SJSA1 (cell line): ENCODE measurements around the gene ARSG. TPM values are rescaled to one million over a fixed set of nuclear protein-coding genes. Genes with fewer than 3 reads are reported as not detected.
"Not testable (repeated sequence)": the region's sequence is repeated elsewhere in the genome, so short reads cannot be mapped to it uniquely, and the experiment has no call there.

Experiments
- DNase-seq, 2 experiments: peaks; one replicate each; pipeline ENCODE4 v3.0.0-alpha.2; 2015 to 2020; ENCODE audit warnings: low spot score in 2 of 2, low read depth in 1 of 2
- H3K27ac ChIP-seq: fragments of 250-450 bp; sonication (Bioruptor Pico); 2 replicates; pipeline ENCODE4 v1.5.1; 2020; ENCODE audit warnings: mild to moderate bottlenecking, moderate library complexity
- H3K27me3 ChIP-seq: fragments of 250-450 bp; sonication (Bioruptor Pico); replicated peaks from 2 replicates; pipeline ENCODE4 v1.5.1; 2020; ENCODE audit warnings: mild to moderate bottlenecking, moderate library complexity
- H3K36me3 ChIP-seq: fragments of 250-450 bp; sonication (Bioruptor Pico); 2 replicates; pipeline ENCODE4 v1.5.1; 2020; ENCODE audit warnings: mild to moderate bottlenecking
- H3K4me1 ChIP-seq: fragments of 250-450 bp; sonication (Bioruptor Pico); replicated peaks from 2 replicates; pipeline ENCODE4 v1.6.1; 2021; ENCODE audit warnings: mild to moderate bottlenecking
- H3K4me3 ChIP-seq: fragments of 250-450 bp; sonication (Bioruptor Pico); 2 replicates; pipeline ENCODE4 v1.5.1; 2020; ENCODE audit warnings: mild to moderate bottlenecking
- H3K9me3 ChIP-seq: fragments of 250-450 bp; sonication (Bioruptor Pico); replicated peaks from 2 replicates; pipeline ENCODE4 v1.5.1; 2020; ENCODE audit warnings: mild to moderate bottlenecking
- total RNA-seq: library from RNA; depleted of rRNA; stranded (reverse); fragments of >200 nt; shearing (Covaris generic); gene quantifications from 2 replicates; pipeline ENCODE4 v1.2.3, GENCODE V29; 2014

Gene ARSG
- total RNA-seq, 1 experiment from 2014 or later = not detected

DNA sequence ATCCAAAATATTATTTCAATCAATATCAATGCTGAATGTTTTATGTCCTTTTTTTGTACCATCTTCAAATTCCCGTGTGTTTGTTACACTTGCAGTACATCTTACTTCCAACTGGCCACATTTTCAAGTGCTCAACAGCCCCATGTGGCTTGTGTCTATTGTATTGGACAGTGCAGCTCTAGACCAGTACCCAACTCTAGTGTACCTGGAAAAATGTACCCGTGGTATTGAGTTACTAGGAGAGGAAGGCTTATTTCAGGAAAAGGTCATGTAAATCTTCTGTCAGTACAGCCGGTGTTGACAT lies 31.7 kb upstream of the ARSG start:
- DNase-seq, H3K9me3 ChIP-seq, H3K36me3 ChIP-seq, H3K4me1 ChIP-seq, H3K4me3 ChIP-seq, H3K27me3 ChIP-seq, H3K27ac ChIP-seq: not testable (repeated sequence)

DNA sequence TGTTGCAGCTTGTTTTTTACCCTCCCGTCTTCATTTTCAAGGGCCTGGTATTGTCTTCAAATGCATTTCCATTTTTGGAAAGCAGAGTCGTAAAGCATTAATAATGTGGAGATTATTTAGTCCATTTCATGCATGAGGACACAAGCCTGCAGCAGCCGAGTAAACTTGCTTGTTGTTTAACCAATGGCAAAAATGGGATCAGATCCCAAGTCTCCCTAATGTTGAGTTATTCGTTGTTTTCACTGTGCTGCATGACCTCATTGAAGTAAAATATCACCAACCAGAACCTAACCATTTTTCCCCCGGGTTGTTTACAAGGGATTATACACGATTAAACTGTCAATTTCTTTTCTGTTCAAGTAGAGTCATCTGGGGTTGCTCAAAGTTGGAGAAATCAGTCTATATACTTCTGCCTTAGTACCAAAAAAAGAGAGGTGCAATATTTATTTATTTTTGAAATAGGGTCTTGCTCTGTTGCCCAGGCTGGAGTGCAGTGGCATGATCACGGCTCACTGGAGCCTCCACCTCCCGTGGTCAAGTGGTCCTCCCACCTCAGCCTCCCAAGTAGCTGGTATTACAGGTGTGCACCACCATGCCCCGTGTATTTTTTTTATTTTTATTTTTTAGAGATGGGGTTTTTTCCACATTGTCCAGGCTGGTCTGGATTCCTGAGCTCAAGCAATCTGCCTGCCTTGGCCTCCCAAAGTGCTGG lies 31.1 kb upstream of the ARSG start:
- H3K27ac ChIP-seq = no peak overlapping the region
- no peak overlapping the region for H3K4me3 ChIP-seq
- no peaks in the 10 kb centered on the region for H3K4me1 ChIP-seq
- peaks cover 4% of the 10 kb centered on the region; the same call in 1 of the 2 replicates for H3K36me3 ChIP-seq
- H3K9me3 ChIP-seq = no peaks in the 10 kb centered on the region
- no peak for DNase-seq
- H3K27me3 ChIP-seq = no peaks in the 10 kb centered on the region

DNA sequence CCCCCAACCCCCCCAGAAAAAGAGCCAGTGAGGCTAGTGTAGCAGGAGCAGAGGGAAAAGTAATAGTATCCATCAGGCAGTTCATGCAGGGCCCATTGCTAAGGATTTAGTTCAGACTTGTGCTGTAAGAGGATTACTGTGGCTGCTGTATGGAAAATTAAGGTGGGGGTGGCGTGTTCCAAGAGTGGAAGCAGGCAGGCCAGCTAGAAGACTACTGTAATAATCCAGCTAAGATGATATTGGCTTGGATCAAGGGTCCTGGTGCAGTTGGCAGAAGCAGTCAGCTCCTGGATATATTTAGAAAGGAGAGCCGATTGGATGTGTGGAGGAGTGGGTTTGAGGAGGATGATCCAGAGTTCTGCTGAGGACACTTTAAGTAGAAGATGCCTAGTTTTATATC lies 28.8 kb upstream of the ARSG start:
- H3K27ac ChIP-seq, H3K4me3 ChIP-seq, DNase-seq, H3K9me3 ChIP-seq, H3K4me1 ChIP-seq, H3K36me3 ChIP-seq, H3K27me3 ChIP-seq: not testable (repeated sequence)

DNA sequence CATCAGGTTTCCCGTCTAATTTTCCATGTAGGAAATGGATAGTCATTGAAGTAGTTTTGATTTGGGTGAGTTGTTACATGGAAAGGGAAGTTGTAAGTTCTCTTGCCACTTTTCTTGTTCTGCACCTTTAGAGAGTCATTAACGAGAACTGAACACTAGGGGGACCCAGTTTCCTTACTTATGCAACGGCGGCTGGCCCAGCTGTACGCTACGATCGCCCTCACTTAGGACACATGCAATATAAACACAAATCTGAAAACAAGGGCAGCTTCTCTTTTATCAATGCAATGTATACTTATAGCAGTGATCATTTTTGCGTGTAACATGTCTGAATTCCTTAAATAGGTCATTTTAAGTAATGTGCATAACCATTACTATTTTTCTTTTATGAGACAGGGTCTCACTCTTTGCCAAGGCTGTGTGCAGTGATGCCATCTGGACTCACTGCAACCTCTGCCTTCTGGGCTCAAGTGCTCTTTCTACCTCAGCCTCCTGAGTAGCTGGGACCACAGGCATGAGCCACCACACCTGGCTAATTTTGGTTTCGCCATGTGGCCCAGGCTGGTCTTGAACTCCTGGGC lies 28.1 kb upstream of the ARSG start:
- DNase-seq = peak in 1 of 2 experiments; percentile 49
- H3K4me1 ChIP-seq, H3K27ac ChIP-seq, H3K36me3 ChIP-seq, H3K9me3 ChIP-seq, H3K4me3 ChIP-seq, H3K27me3 ChIP-seq: not testable (repeated sequence)

DNA sequence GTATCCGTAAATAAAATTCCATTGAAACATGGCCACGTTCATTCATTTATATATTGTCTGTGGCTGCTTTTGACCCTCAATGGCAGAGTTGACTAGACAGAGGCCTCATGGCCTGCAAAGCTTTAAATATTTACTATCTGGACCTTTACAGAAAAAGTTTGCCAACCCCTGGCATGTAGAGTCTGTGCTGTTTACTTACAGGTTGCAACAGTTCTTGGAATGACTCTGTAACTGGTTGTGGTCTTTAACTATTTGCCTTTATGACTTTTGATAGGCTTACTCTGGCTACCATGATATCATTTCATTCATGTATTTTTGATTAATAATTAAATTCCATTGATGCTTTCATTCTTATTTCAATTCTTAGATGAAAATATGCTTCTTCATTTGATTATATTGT lies 25.5 kb upstream of the ARSG start:
- DNase-seq, H3K4me1 ChIP-seq, H3K27ac ChIP-seq: not testable (repeated sequence)

DNA sequence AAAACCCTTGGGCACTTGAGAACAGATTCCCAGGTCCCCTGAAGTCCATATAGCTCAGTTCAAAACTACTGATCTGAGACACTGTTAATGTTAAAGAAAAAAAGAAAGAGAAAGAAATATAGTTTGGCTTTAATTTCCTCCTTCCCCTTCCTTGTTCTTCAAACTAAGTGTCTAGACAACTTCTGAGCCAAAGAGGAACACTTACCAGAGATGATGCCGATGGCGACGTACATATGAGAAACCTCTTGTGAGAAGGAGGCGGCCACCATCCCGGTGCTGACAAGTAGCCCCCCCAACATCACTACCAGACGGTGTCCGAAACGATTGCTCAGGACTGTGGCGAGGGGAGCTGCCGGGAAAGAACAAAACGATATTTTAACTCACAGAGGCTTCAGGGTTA lies 17.6 kb upstream of the ARSG start:
- no peak overlapping the region for H3K27ac ChIP-seq
- H3K27me3 ChIP-seq = peaks cover 10% of the 10 kb centered on the region
- peaks cover 4% of the 10 kb centered on the region for H3K9me3 ChIP-seq
- H3K4me3 ChIP-seq = no peak overlapping the region
- no peak for DNase-seq
- no peaks in the 10 kb centered on the region for H3K4me1 ChIP-seq
- H3K36me3 ChIP-seq = no peaks in the 10 kb centered on the region

More for the DNA sequence above, 25.5 kb upstream of the ARSG start:
- H3K36me3 ChIP-seq, H3K9me3 ChIP-seq, H3K4me3 ChIP-seq, H3K27me3 ChIP-seq: not testable (repeated sequence)

DNA sequence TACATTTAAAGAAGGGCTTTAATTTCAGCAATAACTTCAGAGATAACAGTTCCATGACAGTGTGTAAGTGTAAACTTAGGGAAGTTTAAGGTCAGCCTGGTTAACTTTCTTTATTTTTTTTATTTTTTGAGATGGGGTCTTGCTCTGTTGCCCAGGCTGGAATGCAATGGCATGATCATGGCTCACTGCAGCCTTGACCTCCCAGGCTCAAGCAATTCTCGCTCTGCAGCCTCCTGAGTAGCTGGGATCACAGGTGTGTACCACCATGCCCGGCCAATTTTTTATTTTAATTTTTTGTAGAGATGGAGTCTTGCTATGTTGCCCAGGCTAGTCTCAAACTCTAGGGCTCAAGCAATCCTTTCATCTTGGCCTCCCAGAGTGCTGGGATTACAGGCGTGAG lies 15.0 kb upstream of the ARSG start:
- H3K4me1 ChIP-seq, H3K27ac ChIP-seq, H3K9me3 ChIP-seq, H3K36me3 ChIP-seq, H3K4me3 ChIP-seq, DNase-seq, H3K27me3 ChIP-seq: not testable (repeated sequence)

DNA sequence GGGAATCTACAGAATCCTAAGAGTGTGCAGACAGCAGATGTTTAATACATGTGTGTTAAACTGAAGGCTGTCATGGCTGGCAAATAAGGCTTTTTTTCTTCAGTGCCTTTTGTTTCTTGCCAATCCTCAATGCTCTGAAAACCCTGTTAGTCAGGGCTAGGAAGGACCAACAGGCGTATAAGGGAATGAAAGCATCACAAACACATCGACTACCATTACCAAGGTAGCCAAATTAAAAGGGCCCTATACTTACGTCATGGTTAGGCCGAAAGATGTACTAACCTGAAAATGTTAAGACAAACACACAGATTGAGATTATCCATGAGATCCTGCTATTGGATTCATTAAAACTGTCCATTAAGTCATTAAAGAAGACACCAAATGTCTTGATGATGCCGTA lies 13.5 kb upstream of the ARSG start:
- H3K36me3 ChIP-seq = no peaks in the 10 kb centered on the region
- H3K27ac ChIP-seq = no peak overlapping the region
- peaks cover 9% of the 10 kb centered on the region for H3K9me3 ChIP-seq
- no peak for DNase-seq
- no peak overlapping the region for H3K4me3 ChIP-seq
- no peaks in the 10 kb centered on the region for H3K4me1 ChIP-seq
- H3K27me3 ChIP-seq = peaks cover 10% of the 10 kb centered on the region

DNA sequence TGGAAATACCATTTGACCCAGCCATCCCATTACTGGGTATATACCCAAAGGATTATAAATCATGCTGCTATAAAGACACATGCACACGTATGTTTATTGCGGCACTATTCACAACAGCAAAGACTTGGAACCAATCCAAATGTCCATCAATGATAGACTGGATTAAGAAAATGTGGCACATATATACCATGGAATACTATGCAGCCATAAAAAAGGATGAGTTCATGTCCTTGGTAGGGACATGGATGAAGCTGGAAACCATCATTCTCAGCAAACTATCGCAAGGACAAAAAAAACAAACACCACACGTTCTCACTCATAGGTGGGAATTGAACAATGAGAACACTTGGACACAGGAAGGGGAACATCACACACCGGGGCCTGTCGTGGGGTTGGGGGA lies 9.3 kb upstream of the ARSG start:
- not testable (repeated sequence) for H3K36me3 ChIP-seq

DNA sequence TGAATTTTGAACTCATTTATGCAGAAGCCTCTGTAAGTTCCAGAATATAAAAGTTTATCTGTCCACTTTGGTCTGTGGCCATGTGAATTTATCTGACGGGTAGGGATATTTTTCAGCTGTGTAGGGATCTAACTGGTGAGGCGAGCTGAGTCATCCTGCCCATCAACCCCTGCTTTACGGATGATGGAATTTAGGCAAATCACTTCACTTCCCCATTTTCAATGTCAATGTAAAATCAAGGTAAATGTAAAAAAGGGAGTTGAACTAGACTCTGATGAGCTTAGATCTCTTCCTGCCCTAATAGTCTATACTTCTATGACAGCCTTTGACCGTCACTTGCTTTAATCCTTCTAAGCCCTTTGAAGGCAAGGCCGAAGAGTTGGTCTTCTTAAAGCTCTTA lies 2.9 kb upstream of the ARSG start:
- H3K27ac ChIP-seq = no peak overlapping the region
- H3K9me3 ChIP-seq = 0 out of 2 replicates have a peak, but pooled peaks cover 4% of the 10 kb centered on the region
- H3K4me3 ChIP-seq = no peak overlapping the region
- no peaks in the 10 kb centered on the region for H3K36me3 ChIP-seq
- no peak for DNase-seq
- peaks cover 67% of the 10 kb centered on the region for H3K27me3 ChIP-seq
- peaks cover 20% of the 10 kb centered on the region for H3K4me1 ChIP-seq

More for the DNA sequence above, 9.3 kb upstream of the ARSG start:
- H3K4me1 ChIP-seq, H3K27ac ChIP-seq, H3K9me3 ChIP-seq, DNase-seq, H3K27me3 ChIP-seq, H3K4me3 ChIP-seq: not testable (repeated sequence)

DNA sequence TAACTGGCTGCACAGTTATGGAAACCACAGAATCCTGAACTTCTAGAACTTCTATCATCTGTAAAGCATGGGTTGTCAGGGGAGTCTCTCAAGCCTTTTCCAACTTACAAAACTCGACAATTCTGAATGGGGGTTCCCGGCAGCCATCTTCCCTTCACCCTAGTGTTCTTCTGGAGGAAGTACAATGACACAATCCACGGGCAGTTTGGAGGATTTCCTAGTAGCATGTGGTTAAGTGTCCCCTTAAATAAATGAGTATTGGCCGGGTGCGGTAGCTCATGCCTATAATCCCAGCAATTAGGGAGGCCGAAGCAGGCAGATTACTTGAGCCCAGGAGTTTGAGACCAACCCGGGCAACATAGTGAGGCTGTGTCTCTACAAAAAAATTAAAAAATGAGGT lies 2.5 kb upstream of the ARSG start:
- Histone ChIP-seq H3K27me3 (peaks cover 71% of the 10 kb centered on the region), H3K27ac (no peak overlapping the region)

DNA sequence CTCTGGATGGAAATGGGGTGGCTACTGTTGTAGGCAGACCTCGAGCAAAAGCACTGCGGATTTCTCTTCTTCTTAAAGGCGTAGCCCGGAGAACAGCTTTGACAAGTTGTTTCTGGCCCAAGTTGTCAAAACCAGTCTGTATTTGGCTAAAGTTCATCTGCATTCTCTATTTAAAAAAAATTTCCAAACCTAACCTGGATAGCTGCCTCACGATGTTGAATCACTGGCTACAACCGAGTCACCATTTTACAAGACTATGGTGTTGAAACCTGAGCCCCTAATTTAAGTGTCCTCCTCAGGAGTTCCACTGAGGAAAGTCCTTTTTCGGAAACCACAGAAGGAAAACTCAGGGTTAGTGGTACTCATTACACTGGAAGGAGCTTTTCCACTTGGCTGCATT lies 1.8 kb upstream of the ARSG start:
- no peak for DNase-seq
- Histone ChIP-seq H3K4me1 (peaks cover 20% of the 10 kb centered on the region), H3K4me3 (no peak overlapping the region), H3K27me3 (peaks cover 75% of the 10 kb centered on the region), H3K27ac (no peak overlapping the region), H3K9me3 (0 out of 2 replicates have a peak, but pooled peaks cover 4% of the 10 kb centered on the region), H3K36me3 (no peaks in the 10 kb centered on the region)

More for the DNA sequence above, 2.5 kb upstream of the ARSG start:
- Histone ChIP-seq H3K36me3 (no peaks in the 10 kb centered on the region), H3K4me3 (no peak overlapping the region), H3K4me1 (peaks cover 20% of the 10 kb centered on the region), H3K9me3 (0 out of 2 replicates have a peak, but pooled peaks cover 4% of the 10 kb centered on the region)
- no peak for DNase-seq

DNA sequence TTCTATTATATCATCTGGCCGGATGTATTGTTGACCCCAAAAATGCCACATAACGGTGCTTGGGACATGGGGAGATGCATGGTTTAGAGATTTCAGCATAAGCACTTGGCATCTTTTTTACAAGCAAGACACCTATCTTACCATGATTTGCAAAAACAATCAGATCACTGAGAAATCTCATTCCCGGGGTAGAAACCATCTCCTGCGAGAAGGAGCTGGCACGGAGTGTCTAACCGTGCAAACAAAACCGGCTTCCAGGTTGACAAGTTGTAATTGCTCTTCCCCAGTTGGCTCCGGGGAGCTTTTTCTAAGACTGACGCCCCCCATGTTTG lies 1.4 kb upstream of the ARSG start:
- Histone ChIP-seq H3K9me3 (0 out of 2 replicates have a peak, but pooled peaks cover 4% of the 10 kb centered on the region), H3K27ac (no peak overlapping the region), H3K27me3 (peaks cover 75% of the 10 kb centered on the region), H3K36me3 (no peaks in the 10 kb centered on the region), H3K4me3 (no peak overlapping the region), H3K4me1 (peaks cover 20% of the 10 kb centered on the region)
- DNase-seq = no peak

DNA sequence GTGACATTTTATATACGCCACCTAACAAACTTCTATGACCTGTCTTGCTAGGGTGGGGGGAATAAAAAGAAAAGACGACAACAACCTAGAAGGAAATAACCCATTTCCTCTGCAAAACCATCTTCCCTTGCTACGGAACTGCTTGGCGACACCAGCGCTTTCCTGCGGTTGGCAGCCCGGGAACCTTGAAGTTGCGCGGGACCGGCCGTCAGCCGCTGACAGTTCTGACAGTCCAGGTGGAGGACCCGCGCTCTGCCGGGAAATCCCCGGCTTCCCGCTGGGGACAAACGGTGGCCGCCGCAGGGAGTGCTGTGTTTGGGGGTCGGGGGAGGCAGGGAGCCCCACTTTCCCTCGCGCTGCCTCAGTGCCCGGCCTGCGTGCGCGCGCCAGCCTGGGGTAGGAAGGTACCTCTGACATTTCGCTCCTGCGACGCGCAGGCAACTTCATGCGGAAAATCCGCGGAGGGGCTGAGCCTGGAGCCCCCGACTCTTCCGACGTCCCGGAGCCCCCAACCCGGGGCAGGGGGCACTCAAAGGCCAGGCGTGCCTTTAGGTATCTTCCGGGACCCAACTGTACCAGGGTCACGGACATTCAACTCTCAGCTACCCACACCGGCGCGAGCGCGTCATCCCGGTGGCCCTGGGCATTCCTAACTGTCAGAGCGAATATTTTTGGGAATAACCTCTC lies 884 bp upstream of the ARSG start:
- Histone ChIP-seq H3K4me3 (no peak overlapping the region), H3K9me3 (0 out of 2 replicates have a peak, but pooled peaks cover 4% of the 10 kb centered on the region), H3K27me3 (peaks cover 75% of the 10 kb centered on the region), H3K36me3 (no peaks in the 10 kb centered on the region), H3K4me1 (peaks cover 20% of the 10 kb centered on the region), H3K27ac (no peak overlapping the region)
- DNase-seq = no peak
